HG02938 (cell line): ENCODE measurements around the gene CFAP221.

Source experiments
- ATAC-seq: cut with Tn5 transposase; IDR thresholded peaks from one replicate; pipeline ENCODE4 v1.9.1; 2021; ENCODE audit warnings: mild to moderate bottlenecking, moderate library complexity; ENCODE audit not compliant: unreplicated experiment

The CFAP221 gene

DNA sequence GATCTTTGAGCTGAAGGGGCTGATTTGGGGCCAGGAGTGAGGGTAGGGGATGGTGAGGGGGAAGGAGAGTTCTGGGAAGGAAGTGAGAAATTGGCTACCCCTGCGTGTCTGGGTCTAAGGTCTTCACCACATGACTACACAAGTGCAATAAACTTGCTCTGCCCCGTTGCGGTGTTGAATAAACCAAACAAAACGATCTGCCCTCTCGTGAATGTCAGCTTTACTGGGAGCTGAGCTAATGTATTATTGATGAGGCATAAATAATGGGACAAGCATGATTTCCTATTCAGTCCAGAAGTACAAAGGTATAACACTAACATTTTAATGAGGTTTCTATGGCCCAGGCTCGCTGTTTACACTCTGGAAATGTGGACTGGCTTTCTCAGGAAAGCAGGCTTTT lies 8.0 kb upstream of the CFAP221 start:
- no peak for ATAC-seq

DNA sequence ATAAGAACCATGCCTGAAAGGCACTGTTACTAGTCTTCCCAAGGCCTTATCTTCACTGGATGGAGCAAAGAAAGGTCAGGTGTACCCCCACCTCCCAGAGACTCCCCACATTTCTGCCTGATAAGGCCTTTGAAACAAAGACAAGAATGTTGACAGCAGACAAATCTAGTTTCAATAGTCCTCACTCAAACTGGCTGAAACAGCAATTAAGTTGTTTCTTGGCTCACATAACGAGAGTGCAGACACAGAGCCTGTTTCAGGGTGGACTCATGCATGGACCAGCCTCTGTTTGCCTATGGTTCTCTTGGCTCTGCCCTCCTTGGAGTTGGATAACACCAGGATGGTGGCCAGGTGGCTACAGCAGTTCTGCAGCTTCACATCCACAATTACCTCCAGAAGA lies 7.5 kb upstream of the CFAP221 start:
- ATAC-seq = no peak

DNA sequence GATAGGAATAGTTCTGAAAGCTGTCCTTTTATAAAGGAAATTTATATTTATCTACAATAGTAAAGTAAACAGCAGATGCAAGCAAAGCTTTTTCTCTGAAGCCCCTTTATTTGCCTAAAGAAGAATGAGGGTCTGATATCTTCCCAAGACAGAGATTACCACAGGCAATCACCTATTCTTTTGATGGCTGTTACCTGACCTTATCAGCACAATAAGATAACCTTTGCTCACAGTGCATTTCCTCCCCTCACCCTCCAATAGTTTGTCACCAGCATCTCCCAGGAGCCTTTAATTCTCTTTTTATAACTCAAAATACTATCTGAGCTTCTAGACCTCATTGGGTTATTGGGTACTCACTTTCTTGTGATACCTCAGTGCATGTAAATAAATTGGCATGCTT lies 6.5 kb upstream of the CFAP221 start:
- no peak for ATAC-seq

DNA sequence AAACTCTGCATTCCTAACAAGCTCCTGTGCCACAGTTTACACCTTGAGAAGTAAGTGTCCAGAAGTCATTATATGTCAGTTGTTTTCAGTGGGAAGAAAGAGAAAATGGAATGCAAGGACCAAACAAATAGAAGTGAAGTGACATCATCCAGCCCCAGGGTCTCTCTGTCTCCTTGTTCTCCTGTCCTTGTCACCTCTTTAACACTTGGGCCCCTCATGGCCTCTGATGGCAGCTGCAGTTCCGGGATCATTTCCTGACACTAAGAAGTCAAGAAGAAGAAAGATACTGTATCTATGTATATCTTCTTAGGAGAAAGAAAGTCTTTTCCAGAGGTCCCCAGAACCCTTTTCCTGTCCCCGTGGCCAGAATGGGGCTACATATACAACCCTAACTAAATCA lies 2.8 kb upstream of the CFAP221 start:
- no peak for ATAC-seq

DNA sequence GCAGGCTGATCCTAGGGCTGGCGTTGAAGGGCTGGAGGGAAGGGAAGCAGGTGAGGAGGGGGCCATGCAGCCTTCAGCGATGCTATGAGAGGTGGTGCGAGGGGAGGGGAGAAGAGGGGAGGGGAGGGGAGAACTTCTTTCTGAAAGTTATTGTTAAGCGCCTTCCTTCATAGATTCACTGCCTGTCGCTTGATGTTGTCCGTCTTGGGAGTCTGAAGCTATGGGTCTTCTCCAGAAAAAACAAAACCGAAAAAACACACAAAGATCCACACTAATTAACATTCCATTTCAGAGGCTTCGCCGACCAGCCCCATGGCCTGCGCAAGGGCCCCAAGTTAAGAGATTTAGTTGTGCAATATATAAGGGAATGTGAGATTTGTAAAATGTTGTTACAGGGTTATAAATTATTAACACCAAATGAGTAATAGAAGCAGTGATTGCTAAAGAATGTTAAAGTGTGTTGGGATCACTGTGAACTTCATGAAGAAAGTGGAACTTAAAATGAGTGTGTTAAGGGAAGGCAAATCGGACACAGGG lies 758 bp downstream of the CFAP221 start:
- ATAC-seq = no peak

DNA sequence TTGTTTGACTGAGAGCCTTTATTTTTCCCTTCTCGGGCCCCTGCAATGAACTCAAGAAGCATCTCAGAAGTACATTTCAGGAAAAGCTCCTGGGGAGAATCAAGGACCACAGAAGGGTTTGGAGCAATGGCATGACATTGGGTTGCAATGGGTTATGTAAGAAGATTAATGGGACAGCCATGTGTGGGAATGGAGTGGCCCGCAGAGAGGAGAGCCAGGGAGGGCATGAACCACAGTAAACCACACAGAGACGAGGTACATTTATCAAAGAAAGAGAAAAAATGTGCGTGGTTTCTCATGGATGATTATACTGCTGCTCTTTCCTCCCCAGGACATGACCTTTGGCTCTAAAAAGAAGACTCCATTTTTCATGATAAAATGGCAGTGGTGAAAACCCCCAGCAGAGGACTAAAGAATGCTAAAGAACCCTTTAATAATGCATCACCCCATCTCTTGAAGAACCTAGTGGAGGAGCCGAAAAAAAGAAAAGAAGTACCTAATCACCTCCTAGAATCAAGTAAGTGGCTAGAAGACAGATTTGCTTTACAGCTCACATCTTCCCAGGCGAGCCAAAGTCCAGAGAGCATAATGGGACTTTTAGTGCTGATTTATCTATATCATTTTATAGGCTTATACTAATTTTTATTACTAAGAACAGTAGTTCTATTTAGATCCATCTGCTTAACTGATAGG lies 1.7 kb downstream of the CFAP221 start:
- no peak for ATAC-seq

DNA sequence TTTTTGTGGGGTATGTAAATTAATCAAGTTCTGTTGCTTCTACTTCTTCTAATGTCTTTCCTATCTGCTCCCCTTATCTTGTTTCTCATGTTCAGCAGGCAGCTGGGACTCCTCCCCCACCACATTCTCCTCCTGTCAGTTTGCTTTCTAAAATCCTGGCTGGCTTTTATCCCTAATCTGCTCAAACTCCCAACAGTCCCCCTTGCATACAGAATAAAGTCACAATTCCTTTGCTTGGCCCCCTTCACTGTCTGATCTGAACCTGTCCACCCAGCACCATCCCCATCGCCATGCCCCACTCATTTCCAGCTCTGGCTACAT lies 2.2 kb downstream of the CFAP221 start:
- no peak for ATAC-seq

DNA sequence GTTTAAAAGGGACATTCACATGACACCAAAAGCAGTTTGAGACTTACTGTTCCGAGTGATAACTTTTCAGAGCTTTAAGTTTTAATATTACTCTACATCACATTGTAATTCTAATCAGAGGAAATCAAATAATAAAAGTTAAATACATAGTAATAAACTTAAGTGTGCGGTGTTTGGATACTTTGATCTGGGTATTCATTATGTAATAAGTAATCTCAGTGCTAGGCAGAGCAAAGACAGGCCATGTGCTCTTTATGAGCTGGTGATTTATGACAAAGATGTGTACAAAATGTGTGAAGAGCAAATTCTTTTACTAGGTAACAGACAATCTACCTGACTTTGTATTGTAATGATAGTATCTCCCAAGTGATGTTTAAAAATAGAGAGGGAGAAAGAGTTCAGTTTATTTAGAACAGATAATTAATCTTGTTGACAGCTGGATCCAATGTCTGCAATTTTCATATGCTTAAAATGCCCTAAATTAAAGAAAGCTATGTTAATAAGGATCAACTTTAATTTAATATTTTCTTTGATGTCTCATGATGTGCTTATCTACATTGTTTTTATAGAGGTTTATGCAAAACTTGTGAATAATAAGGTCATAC lies 4.4 kb downstream of the CFAP221 start:
- ATAC-seq = no peak

DNA sequence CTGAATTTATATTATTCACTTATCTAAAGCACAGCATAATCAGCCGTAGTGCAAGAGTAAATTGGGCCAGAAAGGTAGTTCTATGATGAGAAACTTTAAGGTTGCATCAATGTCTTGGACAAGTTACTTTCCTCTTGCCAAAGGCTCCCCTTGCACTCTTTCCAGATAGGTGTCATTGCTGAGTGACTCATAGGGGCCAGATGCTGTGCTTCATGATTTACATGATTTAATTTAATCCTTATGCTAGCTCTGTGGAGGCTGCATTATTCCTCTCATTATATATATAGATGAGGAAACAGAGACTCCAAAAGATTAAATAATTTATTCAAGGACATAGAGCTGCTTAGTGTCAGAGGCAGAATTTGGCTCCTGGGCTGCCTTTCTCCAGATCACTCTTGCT lies 5.0 kb downstream of the CFAP221 start:
- no peak for ATAC-seq

DNA sequence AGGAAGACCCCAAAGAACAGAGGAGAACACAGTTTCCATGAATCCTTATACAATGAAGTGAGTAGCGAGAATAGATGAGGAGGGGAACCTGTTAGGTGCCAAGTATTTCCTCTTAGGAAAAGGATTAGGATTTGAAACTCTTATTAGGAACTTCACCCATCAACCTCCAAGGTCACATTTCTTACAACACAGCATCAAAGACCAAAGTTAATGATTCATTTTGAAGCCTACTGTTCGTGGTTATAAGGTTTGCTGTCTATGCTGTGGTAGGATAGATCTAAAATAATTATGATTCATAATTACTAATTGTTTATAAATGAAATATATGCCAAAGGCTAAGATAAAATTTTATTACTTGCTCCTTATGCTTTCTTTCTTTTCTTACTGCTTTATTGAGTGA lies 6.1 kb downstream of the CFAP221 start:
- no peak for ATAC-seq

DNA sequence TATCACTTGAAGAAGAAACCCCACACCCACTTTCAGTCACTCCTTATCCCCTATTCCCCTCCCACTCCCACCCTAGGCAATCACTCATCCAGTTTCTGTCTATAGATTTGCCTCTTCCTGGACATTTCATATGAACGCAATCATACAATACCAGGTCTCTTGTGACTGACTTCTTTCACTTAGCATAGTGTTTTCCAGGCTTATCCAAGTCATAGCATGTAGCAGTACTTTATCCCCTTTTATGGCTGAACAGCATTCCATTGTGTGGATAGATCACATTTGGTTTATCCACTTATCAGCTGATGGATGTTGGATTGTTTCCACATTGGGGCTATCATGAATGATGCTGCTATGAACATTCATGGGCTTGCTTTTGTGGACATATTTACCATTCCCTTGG lies 6.6 kb downstream of the CFAP221 start:
- no peak for ATAC-seq

DNA sequence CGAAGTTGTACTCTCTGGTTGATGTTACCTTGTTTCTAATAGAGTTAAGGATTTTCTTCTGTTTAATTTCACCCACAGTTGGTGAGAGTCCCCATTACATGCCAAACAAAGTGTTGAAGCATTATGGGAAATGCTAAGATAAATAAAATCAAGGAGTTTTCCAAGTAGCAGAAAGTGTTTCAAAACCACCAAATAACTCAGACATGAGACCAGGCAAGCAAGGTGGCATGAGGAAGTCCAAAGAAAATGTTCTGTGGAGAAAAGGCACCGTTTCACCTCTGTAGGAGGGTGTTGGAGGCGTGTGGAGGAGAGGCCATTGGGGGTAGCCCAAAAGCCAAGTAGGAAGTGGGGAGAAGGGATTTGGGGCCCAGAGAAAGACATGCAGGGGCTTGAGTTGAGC lies 8.7 kb downstream of the CFAP221 start:
- ATAC-seq = no peak

DNA sequence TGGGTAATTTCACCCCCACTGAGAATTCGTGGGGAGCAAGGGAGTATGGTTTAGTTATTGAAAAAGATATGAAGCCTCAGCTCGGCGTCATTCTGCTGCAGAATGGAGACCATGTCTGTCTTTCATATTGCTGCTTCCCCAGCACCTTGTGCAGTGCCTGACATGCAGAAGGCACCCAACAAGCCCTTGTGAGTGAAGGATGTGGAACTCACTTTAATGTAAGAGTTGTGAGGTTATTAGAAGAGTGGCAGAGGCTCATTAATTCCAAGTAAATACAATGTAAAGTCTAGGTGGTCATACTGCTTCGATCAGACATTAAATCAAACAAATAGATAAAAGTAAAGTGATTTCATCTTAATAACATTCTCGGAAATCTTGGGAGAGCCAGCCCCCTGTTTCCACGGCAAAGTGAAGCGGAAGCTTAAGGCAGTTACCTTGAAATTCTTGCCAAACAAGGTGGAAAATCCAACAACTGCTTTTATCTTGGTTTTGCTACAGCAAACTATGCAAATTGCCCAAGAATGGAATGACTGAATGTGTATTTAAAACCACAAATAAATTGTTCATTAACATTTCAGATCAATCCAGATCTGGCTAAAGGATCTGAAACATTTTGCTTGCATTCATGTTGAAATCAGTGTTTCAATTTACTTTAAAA lies 9.6 kb downstream of the CFAP221 start:
- ATAC-seq = no peak

DNA sequence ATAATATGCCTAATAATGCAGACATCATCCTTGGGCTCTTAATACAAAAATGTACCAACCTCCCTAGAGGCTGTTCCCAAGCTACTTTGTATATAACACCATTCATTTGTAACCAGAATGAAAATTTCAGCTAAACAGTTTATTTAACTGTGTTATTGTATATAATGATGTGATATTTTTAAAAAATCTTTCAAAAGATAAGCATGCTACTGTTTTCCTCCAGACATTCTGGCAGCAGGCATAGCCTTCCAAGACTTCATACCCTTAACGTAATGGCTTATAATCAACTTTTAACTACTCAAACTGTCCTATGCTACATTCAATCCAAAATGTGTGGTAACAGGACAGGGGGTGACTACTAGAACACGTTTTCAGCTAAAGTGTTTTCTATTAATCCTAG lies 21.2 kb downstream of the CFAP221 start:
- ATAC-seq = no peak

DNA sequence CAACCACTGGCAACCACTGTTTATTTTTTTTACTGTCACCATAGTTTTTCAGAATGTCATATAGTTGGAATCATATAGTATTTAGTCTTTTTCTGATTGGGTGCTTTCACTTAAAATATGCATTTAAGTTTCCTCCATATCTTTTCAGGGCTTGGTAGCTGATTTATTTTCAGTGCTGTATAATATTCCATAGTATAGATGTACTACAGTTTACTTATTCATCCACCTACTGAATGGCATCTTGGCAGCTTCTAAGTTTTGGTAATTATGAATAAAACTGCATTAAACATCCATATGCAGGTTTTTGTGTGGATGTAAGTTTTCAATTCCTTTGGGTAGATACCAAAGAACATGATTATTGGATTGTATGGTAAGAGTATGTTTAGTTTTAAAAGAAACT lies 23.0 kb downstream of the CFAP221 start:
- no peak for ATAC-seq

DNA sequence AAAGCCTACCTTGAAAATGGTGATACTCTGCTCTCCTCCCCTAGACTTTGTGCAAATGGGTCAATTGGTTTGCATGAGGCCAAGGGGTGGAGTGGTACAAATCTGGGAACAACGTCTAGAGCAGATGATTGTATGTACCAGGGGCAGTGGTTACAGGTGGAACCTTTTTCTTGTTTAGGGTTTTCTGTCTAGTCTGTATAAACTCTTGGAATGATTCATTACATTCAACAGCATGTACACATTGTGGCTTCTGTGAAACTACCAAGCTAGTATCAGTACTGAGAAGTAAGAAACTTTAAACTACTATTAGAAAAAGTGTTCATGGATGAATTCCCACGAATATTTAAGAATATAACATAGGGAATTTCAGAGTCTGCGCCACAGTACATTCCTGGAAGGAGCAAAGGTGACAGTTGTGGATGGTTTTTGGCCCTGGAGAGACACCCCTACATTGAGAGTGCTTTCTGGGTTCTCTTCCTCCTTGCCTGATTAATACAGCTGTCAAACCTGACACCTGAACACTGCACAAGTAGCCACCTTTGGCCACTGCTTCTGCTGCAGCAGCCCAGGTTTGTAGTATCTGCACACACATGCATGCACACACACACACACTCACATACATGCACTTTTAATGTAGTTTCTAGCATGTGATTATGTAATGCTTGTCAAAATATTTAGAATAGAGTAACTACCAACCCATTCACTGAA lies 30.0 kb downstream of the CFAP221 start:
- peak; percentile 99 for ATAC-seq

DNA sequence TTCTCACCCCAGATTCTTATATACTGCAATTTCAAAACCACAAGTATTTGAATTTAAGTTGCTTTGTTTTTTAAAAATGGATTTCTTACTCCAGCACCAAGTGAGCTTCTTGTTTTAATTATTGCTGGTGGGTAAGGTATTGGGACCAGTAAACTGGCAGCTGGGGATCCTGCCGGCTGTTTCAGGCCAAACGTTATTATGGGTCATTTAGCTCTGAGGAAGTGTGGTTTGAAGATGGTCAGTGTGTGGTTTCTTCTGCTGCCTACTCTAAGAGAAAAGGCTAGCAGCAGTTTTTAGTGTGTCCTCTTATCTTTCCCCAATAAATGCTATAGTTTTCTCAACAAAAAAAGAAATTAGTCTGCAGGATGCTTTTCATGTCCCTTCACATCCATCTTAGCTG lies 30.6 kb downstream of the CFAP221 start:
- no peak for ATAC-seq

DNA sequence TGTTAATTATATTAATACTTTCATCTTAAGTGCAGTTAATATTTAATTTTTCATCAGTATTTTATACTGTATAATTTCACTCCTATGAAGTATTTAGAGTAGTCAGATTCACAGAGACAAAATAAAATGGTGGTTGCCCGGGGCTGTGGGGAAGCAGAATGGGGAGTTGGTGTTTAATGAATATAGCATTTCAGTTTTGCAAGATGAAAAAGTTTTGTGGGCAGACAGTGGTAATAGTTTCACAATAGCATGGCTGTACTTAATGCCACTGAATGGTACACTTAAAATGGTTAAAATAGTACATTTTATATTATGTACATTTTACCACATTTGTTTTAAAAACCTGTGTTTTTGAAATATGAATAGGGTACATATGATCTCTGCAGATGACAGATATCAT lies 31.2 kb downstream of the CFAP221 start:
- ATAC-seq = no peak

DNA sequence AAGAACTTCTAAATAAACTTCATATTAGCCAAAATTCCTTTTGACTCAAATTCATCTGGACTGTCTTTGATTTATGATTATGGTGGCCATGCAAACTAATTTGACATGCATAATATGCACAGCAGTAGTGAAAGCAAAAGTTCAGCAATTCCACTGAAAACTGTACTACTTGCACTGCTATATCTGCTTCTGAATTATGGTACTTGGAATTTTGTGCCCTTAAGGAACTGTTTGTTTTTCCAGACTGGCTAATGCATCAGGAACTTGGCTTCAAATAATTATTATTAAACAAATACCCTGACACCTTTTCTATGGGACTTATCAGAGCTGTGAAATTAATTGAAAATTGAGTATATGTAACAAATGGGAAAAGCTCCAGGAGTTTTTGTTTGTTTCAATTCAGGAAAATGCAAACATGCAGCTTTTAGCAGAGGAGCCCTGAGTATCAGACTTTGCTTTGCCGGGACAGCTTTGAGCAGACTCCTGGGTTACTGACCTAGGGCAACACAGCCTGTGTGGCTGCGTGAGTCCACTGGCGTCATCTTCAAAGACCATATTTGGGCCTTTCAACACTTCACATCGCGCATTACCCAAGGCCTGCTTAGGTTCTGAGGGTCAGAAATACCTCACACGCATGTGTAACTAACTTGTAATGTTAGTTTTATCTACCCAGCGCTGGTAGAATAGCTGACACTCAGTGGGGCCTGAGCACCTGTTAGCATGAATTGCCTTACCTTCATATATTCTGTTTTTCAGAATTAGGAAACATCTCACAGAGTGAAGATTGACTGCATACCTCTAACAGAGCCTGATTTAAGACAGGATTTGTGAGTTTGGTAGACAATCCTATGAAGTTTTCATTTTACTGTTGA lies 35.4 kb downstream of the CFAP221 start:
- no peak for ATAC-seq

DNA sequence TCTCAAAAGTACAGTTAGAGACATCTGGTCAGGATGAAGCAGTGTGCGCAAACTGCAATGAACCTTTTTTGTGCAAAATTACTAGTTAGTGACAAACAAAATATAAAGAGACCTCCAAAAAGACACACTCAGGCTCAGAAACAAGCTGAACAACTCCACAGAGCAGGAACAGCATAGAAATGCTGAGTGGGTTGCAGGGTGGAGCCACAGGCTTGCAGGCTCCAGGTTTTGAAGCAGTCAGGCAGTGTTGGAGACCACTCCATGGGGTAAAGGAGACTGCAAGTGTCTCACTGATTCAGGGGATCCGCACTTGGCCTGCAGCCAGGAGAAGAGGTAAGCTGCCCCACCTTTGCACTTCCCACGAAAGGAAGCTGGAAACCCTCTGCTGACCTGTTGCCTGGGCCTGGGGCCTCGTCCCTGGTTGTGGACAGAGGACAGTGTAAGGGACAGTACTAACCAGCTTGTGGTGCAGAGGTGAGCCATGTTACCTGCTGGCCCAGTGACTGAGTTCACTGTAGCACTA lies 36.4 kb downstream of the CFAP221 start:
- no peak for ATAC-seq

DNA sequence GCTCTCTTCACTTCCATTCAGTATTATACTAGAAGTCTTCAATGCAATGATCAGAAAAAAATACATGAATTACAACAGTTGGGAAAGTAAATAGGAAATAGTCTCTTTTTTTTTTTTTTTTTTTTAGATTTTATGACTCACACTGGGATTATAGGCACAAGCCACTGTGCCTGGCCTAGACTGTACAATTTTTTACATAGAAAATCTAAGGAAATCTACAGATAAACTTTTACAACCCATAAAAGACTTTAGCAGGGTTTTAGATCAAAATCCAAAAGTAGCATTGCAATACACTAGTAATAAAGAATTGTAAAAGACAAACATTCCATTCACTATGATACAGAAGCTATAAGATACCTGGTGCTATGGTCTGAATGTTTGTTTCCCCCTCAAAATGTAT lies 39.0 kb downstream of the CFAP221 start:
- no peak for ATAC-seq
